GM19328 (cell line): ENCODE data around the gene VPS13D.
"Not testable (repeated sequence)": the region's sequence is repeated elsewhere in the genome, so short reads cannot be mapped to it uniquely, and the experiment has no call there.

Experiments used
- ATAC-seq: cut with Tn5 transposase; IDR thresholded peaks from one replicate; pipeline ENCODE4 v1.9.1; 2021; ENCODE audit warnings: mild to moderate bottlenecking, moderate library complexity; ENCODE audit not compliant: unreplicated experiment

The VPS13D gene

GRCh38 chr1:12505639-12506280 lies 275.9 kb downstream of the VPS13D start:
- no peak for ATAC-seq

GRCh38 chr1:12506281-12507280 lies 276.8 kb downstream of the VPS13D start:
- no peak for ATAC-seq

GRCh38 chr1:12507631-12508030 lies 277.8 kb downstream of the VPS13D start:
- ATAC-seq: no peak

- no peak for ATAC-seq
These were observed 279.0 kb downstream of the VPS13D start for GRCh38 chr1:12508849-12509248.

GRCh38 chr1:12511128-12511484 lies 281.3 kb downstream of the VPS13D start:
- no peak for ATAC-seq

GRCh38 chr1:12511516-12512468 lies 282.0 kb downstream of the VPS13D start:
- no peak for ATAC-seq

GRCh38 chr1:12513181-12513580 lies 283.4 kb downstream of the VPS13D start:
- ATAC-seq: no peak

GRCh38 chr1:12514590-12514989 lies 284.8 kb downstream of the VPS13D start:
- no peak for ATAC-seq

GRCh38 chr1:12515234-12515633 lies 285.4 kb downstream of the VPS13D start:
- no peak for ATAC-seq

GRCh38 chr1:12516741-12517140 lies 286.9 kb downstream of the VPS13D start:
- ATAC-seq: no peak

GRCh38 chr1:12518931-12519692 lies 289.3 kb downstream of the VPS13D start:
- no peak for ATAC-seq

- no peak for ATAC-seq
These were observed 290.0 kb downstream of the VPS13D start for GRCh38 chr1:12519693-12520364.

GRCh38 chr1:12521096-12521495 lies 291.3 kb downstream of the VPS13D start:
- ATAC-seq: no peak

- ATAC-seq: not testable (repeated sequence)
These were observed 292.9 kb downstream of the VPS13D start for GRCh38 chr1:12522780-12523179.

- no peak for ATAC-seq
These were observed 294.4 kb downstream of the VPS13D start for GRCh38 chr1:12524266-12524665.

- ATAC-seq: no peak
These were observed 295.7 kb downstream of the VPS13D start for GRCh38 chr1:12525311-12526181.

GRCh38 chr1:12527564-12527963 lies 297.7 kb downstream of the VPS13D start:
- no peak for ATAC-seq

GRCh38 chr1:12528021-12528852 lies 298.4 kb downstream of the VPS13D start:
- ATAC-seq: no peak
